AG04450 (cell line): ENCODE data around the gene BRD4. TPM values are rescaled to one million over a fixed set of nuclear protein-coding genes. Genes with fewer than 3 reads are reported as not detected.

Experiments
- CTCF ChIA-PET: fragments of 300-600, 350-600 bp; formaldehyde crosslinking; extraction: SDS; loops from one replicate; lab custom pipeline; 2022; ENCODE audit warnings: antibody characterized with exemption, inconsistent platforms; lab: Charles Lee
- POLR2A ChIA-PET: fragments of 350-600 bp; formaldehyde crosslinking; extraction: SDS; loops from one replicate; lab custom pipeline; 2021; ENCODE audit warnings: antibody characterized with exemption, inconsistent platforms; lab: Yijun Ruan, JAX
- DNase-seq: peaks from one replicate; pipeline ENCODE4 v3.0.0-alpha.2; 2011; ENCODE audit warnings: low read depth, low spot score
- H3K27ac ChIP-seq: one replicate; pipeline ENCODE4 v1.5.1; 2012; ENCODE audit warnings: low read depth, low read length, control low read depth
- H3K27me3 ChIP-seq: one replicate; pipeline ENCODE4 v1.6.0; 2012; ENCODE audit warnings: low read length; ENCODE audit not compliant: control insufficient read depth, insufficient read depth
- H3K4me3 ChIP-seq: 2 replicates; pipeline ENCODE4 v1.5.1; 2011; ENCODE audit warnings: mild to moderate bottlenecking, low read depth, low read length, control low read depth
- H3K9me3 ChIP-seq: 2 replicates; pipeline ENCODE4 v1.5.1; 2012; ENCODE audit warnings: low read length; ENCODE audit not compliant: control insufficient read depth, insufficient read depth
- CTCF ChIP-seq: IDR thresholded peaks from 2 replicates; pipeline ENCODE4 v1.5.1; 2011; ENCODE audit warnings: low read depth, low read length, control low read depth, inconsistent platforms
- polyA plus RNA-seq: library from polyadenylated mRNA; depleted of rRNA; stranded (reverse); fragments of >200 nt; gene quantifications from 2 replicates; pipeline ENCODE4 v1.2.3, GENCODE V29; 2011

Gene BRD4
- polyA plus RNA-seq, 1 experiment, result 7.8 TPM

- Histone ChIP-seq H3K27ac (no peak overlapping the region), H3K4me3 (no peak overlapping the region), H3K27me3 (no peaks in the 10 kb centered on the region), H3K9me3 (no peaks in the 10 kb centered on the region)
- ChIA-PET CTCF (no interaction called here), POLR2A (interaction anchor here (1.1 to 2.6 kb wide), 3 partner anchors 11 to 28 kb away, joined by 4 to 5 read pairs (median 4); no protein-coding TSS in a partner anchor)
- TF ChIP-seq CTCF, result no peak
- no peak for DNase-seq
These were observed 52.9 kb downstream of the BRD4 start for GRCh38 chr19:15279326-15279904.

- H3K4me3 ChIP-seq, result no peak overlapping the region
- peak overlapping the region; percentile 13 for H3K27ac ChIP-seq
- no peaks in the 10 kb centered on the region for H3K27me3 ChIP-seq
- CTCF ChIA-PET, result no interaction called here
- POLR2A ChIA-PET, result no interaction called here
- DNase-seq, result no peak
- H3K9me3 ChIP-seq, result no peaks in the 10 kb centered on the region
- no peak for TF ChIP-seq CTCF
These were observed 55.6 kb downstream of the BRD4 start for GRCh38 chr19:15276620-15277215.

GRCh38 chr19:15274477-15274876 is 57.9 kb downstream of the BRD4 start:
- POLR2A ChIA-PET, result no interaction called here
- no peaks in the 10 kb centered on the region for H3K27me3 ChIP-seq
- H3K27ac ChIP-seq, result no peak overlapping the region
- no peak overlapping the region for H3K4me3 ChIP-seq
- CTCF ChIA-PET, result no interaction called here
- DNase-seq, result no peak
- no peak for TF ChIP-seq CTCF
- no peaks in the 10 kb centered on the region for H3K9me3 ChIP-seq

GRCh38 chr19:15269806-15270205 is 62.5 kb downstream of the BRD4 start:
- no peak for TF ChIP-seq CTCF
- Histone ChIP-seq H3K4me3 (no peak overlapping the region), H3K9me3 (no peaks in the 10 kb centered on the region), H3K27me3 (no peaks in the 10 kb centered on the region), H3K27ac (no peak overlapping the region)
- CTCF ChIA-PET, result no interaction called here
- DNase-seq, result no peak
- POLR2A ChIA-PET, result no interaction called here

- no peak for DNase-seq
- H3K9me3 ChIP-seq, result no peaks in the 10 kb centered on the region; the same call in 1 of the 2 replicates
- H3K27me3 ChIP-seq, result no peaks in the 10 kb centered on the region
- ChIA-PET CTCF (no interaction called here), POLR2A (interaction anchor here (1.5 kb wide), 1 partner anchor 11 kb away, joined by 4 read pairs; no protein-coding TSS in a partner anchor)
- H3K4me3 ChIP-seq, result no peak overlapping the region
- H3K27ac ChIP-seq, result no peak overlapping the region
- TF ChIP-seq CTCF, result no peak
These were observed 63.4 kb downstream of the BRD4 start for GRCh38 chr19:15268928-15269253.
